ENCODE measurements around the gene NIM1K.
"Not testable (repeated sequence)": the region's sequence is repeated elsewhere in the genome, so short reads cannot be mapped to it uniquely, and the experiment has no call there.

Gene NIM1K

GRCh38 chr5:43191740-43192557 is at the start of gene NIM1K:
Gene NIM1K (plus strand): TSS chr5:43192225. CDS start chr5:43245776, 53,551 bp downstream.
- peak; percentile 8 for DNase-seq

GRCh38 chr5:43145071-43145470 is 47.0 kb upstream of the NIM1K start:
- DNase-seq = no peak

GRCh38 chr5:43146958-43147357 is 45.1 kb upstream of the NIM1K start:
- no peak for DNase-seq

- no peak for DNase-seq
Measured at GRCh38 chr5:43148417-43148816, 43.6 kb upstream of the NIM1K start.

GRCh38 chr5:43149231-43149630 is 42.8 kb upstream of the NIM1K start:
- DNase-seq = no peak

- no peak for DNase-seq
Measured at GRCh38 chr5:43150075-43150474, 42.0 kb upstream of the NIM1K start.

GRCh38 chr5:43150748-43151147 is 41.3 kb upstream of the NIM1K start:
- no peak for DNase-seq

- no peak for DNase-seq
Measured at GRCh38 chr5:43152946-43153345, 39.1 kb upstream of the NIM1K start.

GRCh38 chr5:43154469-43154868 is 37.6 kb upstream of the NIM1K start:
- no peak for DNase-seq

GRCh38 chr5:43155394-43156096 is 36.5 kb upstream of the NIM1K start:
- DNase-seq = no peak

GRCh38 chr5:43156388-43156787 is 35.6 kb upstream of the NIM1K start:
- no peak for DNase-seq

GRCh38 chr5:43157068-43157467 is 35.0 kb upstream of the NIM1K start:
- no peak for DNase-seq

GRCh38 chr5:43161244-43161643 is 30.8 kb upstream of the NIM1K start:
- DNase-seq = no peak

GRCh38 chr5:43164801-43165200 is 27.2 kb upstream of the NIM1K start:
- not testable (repeated sequence) for DNase-seq

GRCh38 chr5:43165323-43165722 is 26.7 kb upstream of the NIM1K start:
- no peak for DNase-seq

GRCh38 chr5:43168175-43168574 is 23.9 kb upstream of the NIM1K start:
- no peak for DNase-seq

- DNase-seq = no peak
Measured at GRCh38 chr5:43171451-43171850, 20.6 kb upstream of the NIM1K start.

GRCh38 chr5:43171926-43172325 is 20.1 kb upstream of the NIM1K start:
- DNase-seq = no peak

- no peak for DNase-seq
Measured at GRCh38 chr5:43172779-43173178, 19.2 kb upstream of the NIM1K start.

- no peak for DNase-seq
Measured at GRCh38 chr5:43174586-43174985, 17.4 kb upstream of the NIM1K start.

GRCh38 chr5:43179836-43180235 is 12.2 kb upstream of the NIM1K start:
- no peak for DNase-seq

GRCh38 chr5:43182421-43182820 is 9.6 kb upstream of the NIM1K start:
- DNase-seq = no peak

GRCh38 chr5:43183101-43183500 is 8.9 kb upstream of the NIM1K start:
- not testable (repeated sequence) for DNase-seq
